Stimulated activated CD8-positive, alpha-beta memory T cell treated with anti-CD3 and anti-CD28 coated beads, Interleukin-15, amount 100 ng/mL, for 1 hour (primary cell): ENCODE measurements around the gene ALDH1B1.
"Not testable (repeated sequence)": the region's sequence is repeated elsewhere in the genome, so short reads cannot be mapped to it uniquely, and the experiment has no call there.

Source experiments
- DNase-seq: peaks from one replicate; pipeline ENCODE4 v3.0.0-alpha.2; 2020; ENCODE audit warnings: low read depth

ALDH1B1 gene

GRCh38 chr9:38361473-38361850 is 31.0 kb upstream of the ALDH1B1 start:
- DNase-seq: no peak

- DNase-seq: no peak
Measured at GRCh38 chr9:38362852-38363588, 29.5 kb upstream of the ALDH1B1 start.

- no peak for DNase-seq
Measured at GRCh38 chr9:38363589-38363925, 28.9 kb upstream of the ALDH1B1 start.

GRCh38 chr9:38367898-38368297 is 24.6 kb upstream of the ALDH1B1 start:
- DNase-seq: no peak

GRCh38 chr9:38368731-38369130 is 23.8 kb upstream of the ALDH1B1 start:
- DNase-seq: no peak

- DNase-seq: no peak
Measured at GRCh38 chr9:38370176-38370575, 22.3 kb upstream of the ALDH1B1 start.

GRCh38 chr9:38371495-38371894 is 21.0 kb upstream of the ALDH1B1 start:
- DNase-seq: no peak

GRCh38 chr9:38372762-38373619 is 19.5 kb upstream of the ALDH1B1 start:
- DNase-seq: no peak

- no peak for DNase-seq
Measured at GRCh38 chr9:38373679-38374078, 18.8 kb upstream of the ALDH1B1 start.

GRCh38 chr9:38374847-38375571 is 17.5 kb upstream of the ALDH1B1 start:
- no peak for DNase-seq

- DNase-seq: no peak
Measured at GRCh38 chr9:38375572-38375963, 16.9 kb upstream of the ALDH1B1 start.

- DNase-seq: no peak
Measured at GRCh38 chr9:38376021-38376670, 16.4 kb upstream of the ALDH1B1 start.

- DNase-seq: not testable (repeated sequence)
Measured at GRCh38 chr9:38377336-38378083, 15.0 kb upstream of the ALDH1B1 start.

- DNase-seq: no peak
Measured at GRCh38 chr9:38380230-38380871, 12.2 kb upstream of the ALDH1B1 start.

GRCh38 chr9:38380872-38381534 is 11.5 kb upstream of the ALDH1B1 start:
- DNase-seq: no peak

GRCh38 chr9:38382141-38382540 is 10.4 kb upstream of the ALDH1B1 start:
- DNase-seq: no peak

- no peak for DNase-seq
Measured at GRCh38 chr9:38384990-38385848, 7.3 kb upstream of the ALDH1B1 start.

GRCh38 chr9:38385896-38386295 is 6.6 kb upstream of the ALDH1B1 start:
- DNase-seq: no peak

- DNase-seq: no peak
Measured at GRCh38 chr9:38386319-38386895, 6.1 kb upstream of the ALDH1B1 start.
